Epidermal melanocyte (primary cell): ENCODE data around the gene GALNTL6.

Experiments
- DNase-seq: peaks from one replicate; pipeline ENCODE4 v3.0.0; 2011; ENCODE audit warnings: low spot score; ENCODE audit not compliant: insufficient read length

GALNTL6 gene

DNA sequence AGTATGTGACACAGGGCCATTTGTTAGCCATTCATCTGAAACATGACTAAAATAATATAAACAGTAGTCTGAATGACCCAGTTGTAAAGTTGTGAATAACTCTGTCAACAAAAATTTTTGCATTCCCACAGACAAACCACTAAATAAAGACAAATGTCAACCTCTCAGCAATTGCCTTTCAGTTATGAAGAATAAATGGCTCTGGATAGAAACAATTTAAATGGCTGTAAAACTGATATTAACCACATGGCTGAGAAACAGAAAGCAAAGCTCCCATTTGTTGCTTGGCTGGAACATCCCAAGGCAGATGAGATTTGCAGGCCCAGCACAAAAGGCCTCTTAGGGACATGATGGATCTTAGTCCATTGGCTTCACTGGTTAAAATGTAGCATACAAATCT lies 296.3 kb downstream of the GALNTL6 start:
- DNase-seq: no peak

GRCh38 chr4:172124656-172125308 lies 311.6 kb downstream of the GALNTL6 start:
- no peak for DNase-seq

- DNase-seq: no peak
These were observed 312.2 kb downstream of the GALNTL6 start for GRCh38 chr4:172125443-172125842.

- no peak for DNase-seq
These were observed 314.0 kb downstream of the GALNTL6 start for GRCh38 chr4:172127168-172127567.

GRCh38 chr4:172129593-172129992 lies 316.4 kb downstream of the GALNTL6 start:
- no peak for DNase-seq

GRCh38 chr4:172134521-172134920 lies 321.3 kb downstream of the GALNTL6 start:
- no peak for DNase-seq

- no peak for DNase-seq
These were observed 327.8 kb downstream of the GALNTL6 start for GRCh38 chr4:172141025-172141424.

GRCh38 chr4:172142281-172142741 lies 329.1 kb downstream of the GALNTL6 start:
- DNase-seq: no peak

DNA sequence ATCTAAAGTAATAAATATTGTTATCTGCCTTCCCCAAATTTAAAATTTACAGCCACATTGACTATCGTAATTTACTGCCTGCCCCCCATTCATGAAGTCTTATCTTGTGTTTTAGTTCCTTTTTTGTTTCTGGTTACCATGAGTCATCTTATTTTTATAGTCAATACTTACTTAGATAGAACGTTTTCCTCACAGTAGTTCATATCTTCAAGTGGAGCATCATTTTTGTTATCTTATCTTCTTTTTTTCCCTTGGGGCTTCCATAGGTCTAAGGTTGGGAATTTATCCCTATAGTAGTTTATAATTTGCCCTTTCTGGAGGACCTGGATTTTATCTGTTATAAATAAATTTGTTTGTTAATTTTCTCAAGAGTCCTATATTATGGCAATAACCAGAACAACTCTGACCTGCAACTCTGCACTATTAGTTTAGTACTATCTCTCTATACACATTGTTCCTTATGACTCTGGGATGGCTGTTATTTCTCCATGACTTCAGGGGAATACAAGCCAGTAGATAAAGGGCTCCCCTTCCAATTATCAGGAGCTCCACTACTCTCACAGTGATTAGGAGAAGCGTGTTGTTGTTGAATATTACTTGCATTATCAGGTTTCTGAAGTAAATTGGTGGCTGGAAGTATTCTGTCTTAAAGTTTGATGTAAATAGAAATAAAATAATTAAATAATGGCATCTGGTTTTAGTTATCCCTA lies 330.6 kb downstream of the GALNTL6 start:
- DNase-seq: no peak

GRCh38 chr4:172147687-172148086 lies 334.5 kb downstream of the GALNTL6 start:
- DNase-seq: no peak

DNA sequence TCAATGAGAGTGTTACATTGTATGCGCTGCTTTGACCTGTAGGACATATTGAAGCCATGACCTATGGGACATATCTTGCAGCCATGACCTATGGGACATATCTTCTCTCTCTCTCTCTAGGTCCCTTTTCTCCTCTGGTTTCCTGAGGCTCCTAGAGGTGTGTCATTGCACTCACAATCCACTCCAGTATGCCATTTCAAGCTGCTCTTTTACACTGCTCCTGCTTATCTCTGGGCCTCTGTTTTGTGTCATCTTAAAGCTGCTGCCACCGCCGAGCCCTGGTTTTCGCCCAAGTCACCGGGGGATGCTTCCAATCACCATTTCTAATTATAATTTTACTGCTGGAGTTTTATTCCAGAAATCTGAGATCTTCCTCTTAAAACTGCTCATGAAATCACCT lies 336.1 kb downstream of the GALNTL6 start:
- DNase-seq: no peak

DNA sequence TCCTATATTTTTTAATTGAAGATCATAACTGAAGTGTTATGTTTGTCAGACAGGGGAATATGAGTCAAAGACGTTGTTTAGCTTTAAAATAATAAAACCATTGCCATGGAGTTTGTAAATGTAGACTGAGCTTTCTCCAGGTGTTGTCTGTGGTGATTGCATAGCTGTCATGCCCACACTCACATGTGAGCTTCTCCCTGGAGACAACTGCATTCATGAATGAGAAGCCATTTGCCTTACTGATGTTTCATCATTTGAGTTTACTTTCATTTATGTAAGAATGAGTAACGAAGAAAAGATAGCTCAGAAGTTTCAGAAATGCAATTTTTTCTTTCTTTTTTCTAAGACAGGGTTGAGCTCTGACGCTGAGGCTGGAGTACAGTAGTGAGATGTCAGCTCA lies 339.1 kb downstream of the GALNTL6 start:
- no peak for DNase-seq

DNA sequence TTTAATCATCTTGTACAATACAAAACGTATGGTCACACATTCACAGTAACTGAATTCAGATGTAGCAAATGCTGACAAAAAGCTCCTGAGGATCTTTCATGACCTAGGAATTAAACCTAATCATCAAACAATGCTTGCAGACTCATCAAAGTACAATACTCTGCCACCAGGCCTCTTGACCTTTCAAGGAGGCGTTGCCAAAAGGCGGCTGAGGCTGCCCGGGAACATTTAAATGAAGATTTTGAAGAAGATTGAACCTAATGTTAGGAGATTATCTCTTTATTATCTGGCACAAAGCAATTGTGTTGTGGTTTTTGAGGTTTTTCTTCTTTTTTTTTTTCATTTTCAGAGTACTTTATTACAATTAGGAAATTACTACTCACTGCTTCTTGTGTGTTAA lies 340.5 kb downstream of the GALNTL6 start:
- DNase-seq: no peak

GRCh38 chr4:172155838-172156345 lies 342.7 kb downstream of the GALNTL6 start:
- no peak for DNase-seq

DNA sequence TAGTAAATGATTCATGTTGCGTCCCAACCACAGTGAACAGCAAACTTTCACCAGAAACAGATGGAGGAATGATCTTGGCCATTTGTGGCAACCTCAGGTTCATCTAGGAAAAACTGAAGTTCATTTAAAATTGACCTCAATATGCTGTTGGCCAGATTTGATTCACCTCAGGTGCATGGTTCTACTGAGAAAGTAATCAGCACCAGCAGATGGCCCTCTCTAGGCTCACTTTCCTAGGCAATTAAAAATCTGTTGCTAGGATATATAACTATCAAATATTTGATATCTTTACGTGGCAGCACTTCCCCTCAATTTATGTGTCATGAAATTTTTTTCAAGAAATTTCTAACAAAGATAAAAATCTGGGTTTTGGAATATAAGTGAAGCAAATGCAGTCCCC lies 344.7 kb downstream of the GALNTL6 start:
- DNase-seq: no peak

- no peak for DNase-seq
These were observed 350.0 kb downstream of the GALNTL6 start for GRCh38 chr4:172163215-172163614.

DNA sequence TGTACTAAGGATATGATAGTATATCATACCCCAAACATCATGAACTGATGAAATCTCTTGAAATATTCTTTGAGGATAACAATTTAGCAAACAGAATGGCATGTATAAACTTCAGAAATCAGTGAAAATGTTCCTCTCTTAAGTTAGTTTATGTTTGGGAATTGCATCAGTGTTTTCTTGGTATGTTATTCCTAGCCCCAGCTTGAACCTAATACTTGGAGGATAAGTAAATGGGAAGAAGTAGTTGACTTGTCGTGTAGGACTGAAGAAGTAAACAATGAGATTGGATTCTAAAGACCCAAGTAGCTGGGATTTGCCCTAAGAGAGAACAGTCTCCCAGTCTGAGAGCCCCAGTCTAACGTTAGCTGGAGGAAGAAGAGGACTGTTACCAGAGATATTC lies 355.7 kb downstream of the GALNTL6 start:
- no peak for DNase-seq

- no peak for DNase-seq
These were observed 356.7 kb downstream of the GALNTL6 start for GRCh38 chr4:172169871-172170270.

DNA sequence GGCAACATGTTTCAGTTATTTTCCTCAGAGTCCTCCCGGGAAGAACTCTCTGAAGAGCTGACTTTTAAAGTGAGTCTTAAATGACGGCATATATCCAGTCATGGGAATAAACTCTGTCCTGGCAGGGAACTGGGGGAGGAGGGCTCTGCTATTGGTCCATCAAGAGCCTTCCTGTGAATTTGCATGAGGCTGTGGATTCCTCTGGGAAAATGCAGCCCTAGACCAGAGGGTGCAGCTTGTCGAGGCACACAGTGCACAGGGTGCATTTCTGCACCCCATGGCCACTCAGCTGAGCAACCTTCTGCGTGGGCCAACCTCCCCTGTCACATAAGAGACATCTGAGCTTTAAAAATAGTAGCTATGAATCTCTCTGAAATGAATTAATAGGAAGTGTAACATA lies 360.0 kb downstream of the GALNTL6 start:
- no peak for DNase-seq

GRCh38 chr4:172177382-172177781 lies 364.2 kb downstream of the GALNTL6 start:
- DNase-seq: no peak

GRCh38 chr4:172188248-172188988 lies 375.2 kb downstream of the GALNTL6 start:
- no peak for DNase-seq

DNA sequence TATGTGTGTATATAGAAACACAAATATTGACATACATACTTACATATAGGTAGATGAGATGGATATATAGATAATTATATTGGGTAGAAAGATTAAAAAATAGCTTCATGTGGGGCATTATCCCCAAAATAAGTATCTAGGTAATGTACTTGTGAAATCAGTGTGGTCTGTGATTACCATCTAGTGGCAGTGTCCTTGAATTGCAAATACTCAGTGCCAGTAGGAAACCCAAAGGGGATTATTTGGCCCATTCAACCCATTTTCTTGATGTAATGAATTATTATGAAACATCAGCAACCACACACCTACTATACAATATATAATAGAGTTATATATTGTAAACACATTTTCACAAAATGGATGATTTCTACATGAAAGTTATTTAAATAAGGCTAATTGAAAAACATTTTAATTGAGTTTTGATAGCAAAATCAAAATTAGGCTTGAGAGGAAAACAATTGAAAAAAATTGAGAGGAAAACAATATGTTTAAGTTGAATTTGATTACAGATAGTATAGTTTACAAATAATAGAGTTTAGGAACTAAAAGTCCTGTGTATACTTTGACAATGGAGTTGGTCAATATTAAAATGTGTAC lies 389.4 kb downstream of the GALNTL6 start:
- DNase-seq: no peak
